ENCODE data around the gene RIPOR2.

- TF ChIP-seq CTCF (IDR thresholded peaks at IDR 0.05 in 2 of 3, conservative IDR thresholded peaks at IDR 0.05 in 1 of 3; ENCODE audit: control insufficient read depth in 2 of 3, extremely low read depth in 1 of 3, insufficient read depth in 1 of 3, low read depth in 3 of 3, low read length in 3 of 3) (no peak), FOXK2 (IDR thresholded peaks at IDR 0.05) (no peak), KAT2A (conservative IDR thresholded peaks at IDR 0.05; ENCODE audit: control insufficient read depth, low read depth, low read length) (no peak), POLR2A (IDR thresholded peaks at IDR 0.05; ENCODE audit: low read depth, low read length) (no peak), SP1 (IDR thresholded peaks at IDR 0.05; ENCODE audit: low read depth, low read length) (no peak)
Measured at GRCh38 chr6:24831771-24832716, 103.7 kb downstream of the RIPOR2 start.
